A673 (cell line): Measurements from ENCODE around the gene PSMG4. TPM values are rescaled to one million over a fixed set of nuclear protein-coding genes. Genes with fewer than 3 reads are reported as not detected.

Experiments used
- Bru-seq: library from RNA; stranded (reverse); fragments of 400-500 nt; gene quantifications from one replicate; lab custom pipeline; 2021; lab: Mats Ljungman, UMichigan
- BruChase-seq, 2 experiments: library from RNA; stranded (reverse); fragments of 400-500 nt; gene quantifications; one replicate each; lab custom pipeline; 2021; lab: Mats Ljungman, UMichigan
- BruUV-seq: library from RNA; stranded (reverse); fragments of 400-500 nt; replicated peaks from 2 replicates; lab custom pipeline; 2021; lab: Mats Ljungman, UMichigan
- CTCF ChIA-PET: fragments of 300-600 bp; sonication (Branson Sonifier 250); formaldehyde crosslinking; loops from one replicate; lab custom pipeline; 2022; ENCODE audit warnings: antibody characterized with exemption; lab: Charles Lee
- POLR2A ChIA-PET: fragments of 300-600 bp; sonication (Branson Sonifier 250); formaldehyde crosslinking; loops from one replicate; lab custom pipeline; 2022; ENCODE audit warnings: antibody characterized with exemption; ENCODE audit not compliant: low non-redundant PET; lab: Charles Lee
- DNase-seq: peaks from one replicate; pipeline ENCODE4 v3.0.0-alpha.2; 2015; ENCODE audit warnings: low spot score
- H3K27ac ChIP-seq: fragments of 200-600 bp; sonication (generic); 2 replicates; pipeline ENCODE4 v1.5.1; 2016; ENCODE audit warnings: mixed run types, low read depth, mild to moderate bottlenecking, mixed read lengths, antibody characterized with exemption, low read length; ENCODE audit not compliant: poor library complexity, severe bottlenecking
- H3K27me3 ChIP-seq: fragments of 200-600 bp; sonication (generic); replicated peaks from 2 replicates; pipeline ENCODE4 v1.6.1; 2017; ENCODE audit warnings: mixed run types, low read depth, mild to moderate bottlenecking, mixed read lengths, antibody characterized with exemption, low read length; ENCODE audit not compliant: insufficient read depth, poor library complexity
- H3K36me3 ChIP-seq: fragments of 200-600 bp; sonication (generic); 2 replicates; pipeline ENCODE4 v1.6.1; 2016; ENCODE audit warnings: mixed run types, mild to moderate bottlenecking, mixed read lengths, antibody characterized with exemption, low read length; ENCODE audit not compliant: insufficient read depth, poor library complexity, severe bottlenecking
- H3K4me1 ChIP-seq: fragments of 200-600 bp; sonication (generic); 2 replicates; pipeline ENCODE4 v1.6.1; 2017; ENCODE audit warnings: mixed run types, mild to moderate bottlenecking, mixed read lengths, antibody characterized with exemption, low read length; ENCODE audit not compliant: insufficient read depth, poor library complexity, severe bottlenecking
- H3K4me3 ChIP-seq: fragments of 200-600 bp; sonication (generic); 2 replicates; pipeline ENCODE4 v1.5.1; 2016; ENCODE audit warnings: low read depth, mixed run types, mild to moderate bottlenecking, mixed read lengths, low read length; ENCODE audit not compliant: poor library complexity, severe bottlenecking
- H3K9me3 ChIP-seq: fragments of 200-600 bp; sonication (generic); 2 replicates; pipeline ENCODE4 v1.6.1; 2016; ENCODE audit warnings: mixed run types, low read depth, mild to moderate bottlenecking, mixed read lengths, antibody characterized with exemption, low read length; ENCODE audit not compliant: poor library complexity, severe bottlenecking
- CTCF ChIP-seq: fragments of 300-800, 200-600 bp; sonication (generic); conservative IDR thresholded peaks from 2 replicates; pipeline ENCODE4 v1.5.1; 2017; ENCODE audit warnings: low read depth, mild to moderate bottlenecking, antibody characterized with exemption, low read length, moderate library complexity, mixed read lengths
- EZH2 ChIP-seq: fragments of 200-600 bp; sonication (generic); IDR thresholded peaks from 2 replicates; pipeline ENCODE4 v1.6.1; 2017; ENCODE audit warnings: borderline replicate concordance, low read depth, mild to moderate bottlenecking, mixed read lengths, antibody characterized with exemption, low read length; ENCODE audit not compliant: poor library complexity, severe bottlenecking
- intact Hi-C: fragments of 100-400 bp; cut with micrococcal nuclease; formaldehyde crosslinking; loops from one replicate; pipeline ENCODE4 v1.10.0; 2022; ENCODE audit not compliant: unreplicated experiment
- long read RNA-seq: library from polyadenylated mRNA; stranded (forward); transcript quantifications from one replicate; pipeline ENCODE4 v2.0.0, GENCODE V29; 2022
- total RNA-seq: library from RNA; stranded (reverse); gene quantifications from 2 replicates; pipeline ENCODE4 v1.2.3, GENCODE V29; 2021

PSMG4 gene, protein sequence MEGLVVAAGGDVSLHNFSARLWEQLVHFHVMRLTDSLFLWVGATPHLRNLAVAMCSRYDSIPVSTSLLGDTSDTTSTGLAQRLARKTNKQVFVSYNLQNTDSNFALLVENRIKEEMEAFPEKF
- total RNA-seq = 34.4 and 40.8 TPM in 2 replicates
- Bru-seq, nascent RNA = percentile 62 among the genes with signal in this experiment
- percentile 70 among the genes with signal in this experiment for BruChase-seq, experiment 1, labeled RNA remaining after a 2-hour chase
- BruChase-seq, experiment 2, labeled RNA remaining after a 6-hour chase = percentile 58 among the genes with signal in this experiment
- long read RNA-seq, full-length matches to known transcripts = 41 of 51 reads
- long read RNA-seq, partial matches to known transcripts = 1 of 51 reads
- long read RNA-seq, other reads (novel, unspliced or antisense) = 9 of 51 reads

- DNase-seq = peak; percentile 92
- intact Hi-C loops = loop anchor here (10.0 kb wide), 1 partner anchor 104 kb away; the partner anchor contains the start of gene TUBB2A
- peak within 1 kb of the TSS; percentile 78 for H3K27ac ChIP-seq
These were observed at the start of gene PSMG4 for GRCh38 chr6:3258720-3259490. Gene PSMG4 (plus strand): TSS chr6:3258947. CDS start chr6:3259023, 76 bp downstream.

GRCh38 chr6:3209114-3210023 is 49.4 kb upstream of the PSMG4 start:
- BruUV-seq = no TSS peak
- H3K9me3 ChIP-seq = no peaks in the 10 kb centered on the region
- intact Hi-C loops = no loop called here
- CTCF ChIA-PET = no interaction called here
- POLR2A ChIA-PET = interaction anchor here (0.7 kb wide), 1 partner anchor 21 kb away, joined by 3 read pairs; no protein-coding TSS in a partner anchor
- no peak overlapping the region for H3K4me3 ChIP-seq
- no peak for TF ChIP-seq CTCF
- TF ChIP-seq EZH2 = no peak
- no peak overlapping the region for H3K27ac ChIP-seq
- H3K27me3 ChIP-seq = no peaks in the 10 kb centered on the region
- H3K36me3 ChIP-seq = no peaks in the 10 kb centered on the region
- peak; percentile 82 for DNase-seq
- H3K4me1 ChIP-seq = peaks cover 9% of the 10 kb centered on the region

More at GRCh38 chr6:3258720-3259490, at the start of gene PSMG4:
- Histone ChIP-seq H3K27me3 (no peaks in the 10 kb centered on the region), H3K4me1 (peaks cover 13% of the 10 kb centered on the region), H3K36me3 (peaks cover 6% of the 10 kb centered on the region), H3K4me3 (peak within 1 kb of the TSS; percentile 84), H3K9me3 (no peaks in the 10 kb centered on the region)
- TF ChIP-seq EZH2 (no peak), CTCF (no peak)
- ChIA-PET CTCF (interaction anchor here (0.5 to 1.1 kb wide), 4 partner anchors 10 to 590 kb away, joined by 3 to 9 read pairs (median 3); partner anchors contain the start of gene FAM50B), POLR2A (no interaction called here)
- BruUV-seq = no TSS peak
